HG02852 (cell line): ENCODE results near the gene B3GNT8.
"Not testable (repeated sequence)": the region's sequence is repeated elsewhere in the genome, so short reads cannot be mapped to it uniquely, and the experiment has no call there.

Experiments
- ATAC-seq: cut with Tn5 transposase; IDR thresholded peaks from one replicate; pipeline ENCODE4 v1.9.1; 2021; ENCODE audit warnings: mild to moderate bottlenecking, moderate library complexity; ENCODE audit not compliant: unreplicated experiment

The B3GNT8 gene

DNA sequence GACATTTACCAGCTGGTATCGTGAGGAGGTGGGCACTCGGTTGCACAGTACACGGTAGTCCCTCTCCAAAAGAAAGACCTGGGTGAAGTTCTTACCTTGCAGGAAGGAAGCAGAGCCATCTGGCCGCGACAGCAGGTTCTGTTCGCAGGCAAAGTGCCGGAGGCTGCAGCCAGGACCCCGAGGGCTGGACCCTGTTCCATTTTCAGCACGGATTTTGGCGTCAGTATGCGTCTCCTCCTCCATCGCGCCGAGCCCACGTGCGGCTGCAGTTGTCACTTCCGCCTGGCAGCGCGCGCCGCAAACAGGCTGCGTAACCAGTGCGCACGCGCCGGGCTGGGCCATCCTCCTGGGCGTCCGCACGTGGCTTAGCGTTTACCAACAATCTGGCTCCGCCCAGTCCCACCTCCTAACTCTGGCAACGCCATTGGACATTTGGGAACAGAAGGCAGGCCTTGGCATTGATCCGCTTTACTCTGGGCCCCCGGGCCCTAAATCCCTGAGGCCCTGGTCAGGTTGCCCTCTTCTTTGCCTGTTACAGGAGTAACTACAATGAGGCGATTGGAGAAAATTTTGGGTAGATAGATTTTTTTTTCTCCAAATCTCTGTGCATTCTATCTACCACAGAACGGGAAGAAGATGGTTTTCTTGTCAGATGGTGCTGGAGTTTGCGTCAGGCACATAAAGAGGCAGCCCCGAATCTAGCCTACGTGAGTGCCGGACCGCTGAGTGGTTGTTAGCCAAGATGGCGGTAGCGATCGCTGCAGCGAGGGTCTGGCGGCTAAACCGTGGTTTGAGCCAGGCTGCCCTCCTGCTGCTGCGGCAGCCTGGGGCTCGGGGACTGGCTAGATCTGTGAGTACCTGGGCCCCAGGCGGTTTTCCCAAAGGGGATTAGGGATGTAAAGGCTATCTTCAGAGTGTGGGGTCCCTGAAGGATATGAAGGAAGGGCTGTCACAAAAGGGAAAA is 29.8 kb downstream of the B3GNT8 start, which contains the start of the genes BCKDHA and EXOSC5:
Gene BCKDHA, plus strand, starts transcription at position 733 of the 964 bp plus-strand sequence. Its CDS starts 10 bp downstream, at position 743.
Gene EXOSC5, minus strand, starts transcription at position 274 of the 964 bp plus-strand sequence. Its CDS starts 31 bp downstream, at position 243.
- peak; percentile 88 for ATAC-seq

DNA sequence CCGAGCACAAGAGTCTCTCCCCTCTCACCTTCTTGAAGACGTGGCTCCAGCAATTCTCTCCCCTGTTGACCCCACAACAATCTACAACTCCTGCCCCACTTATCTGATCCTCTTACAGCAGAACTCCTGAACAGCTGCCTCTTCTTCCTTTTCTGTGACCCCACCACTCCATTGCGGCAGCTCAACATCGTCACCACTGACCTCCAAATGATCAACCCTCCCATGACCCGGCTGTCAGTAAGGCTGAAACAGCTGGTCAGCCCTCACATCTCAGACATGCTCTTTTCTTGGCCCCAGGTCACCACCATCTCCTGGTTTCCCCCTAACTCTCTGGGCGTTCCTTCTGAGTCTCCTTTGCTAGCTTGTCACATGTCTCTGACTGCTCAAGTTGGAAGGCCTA is 31.8 kb downstream of the B3GNT8 start:
- ATAC-seq: no peak

DNA sequence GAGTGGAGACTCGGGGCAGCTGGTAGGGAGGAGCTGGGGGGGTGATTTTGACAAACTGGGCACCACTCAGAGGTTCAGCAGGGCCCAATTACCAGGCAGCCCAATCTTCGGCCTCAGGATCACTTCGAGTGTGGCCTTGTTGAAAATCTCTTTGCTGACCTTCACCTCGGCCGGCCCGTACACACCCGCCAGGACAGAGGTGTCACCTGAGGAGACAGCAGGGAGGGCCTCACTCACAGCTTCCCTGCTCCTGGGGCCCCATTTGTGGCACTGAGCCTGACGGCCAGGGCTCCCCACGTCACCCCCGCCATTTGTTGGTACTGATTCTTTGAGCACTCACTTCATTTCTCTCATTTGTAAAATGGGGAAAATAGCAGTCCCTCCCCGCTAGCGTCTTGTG is 34.4 kb downstream of the B3GNT8 start:
- no peak for ATAC-seq

DNA sequence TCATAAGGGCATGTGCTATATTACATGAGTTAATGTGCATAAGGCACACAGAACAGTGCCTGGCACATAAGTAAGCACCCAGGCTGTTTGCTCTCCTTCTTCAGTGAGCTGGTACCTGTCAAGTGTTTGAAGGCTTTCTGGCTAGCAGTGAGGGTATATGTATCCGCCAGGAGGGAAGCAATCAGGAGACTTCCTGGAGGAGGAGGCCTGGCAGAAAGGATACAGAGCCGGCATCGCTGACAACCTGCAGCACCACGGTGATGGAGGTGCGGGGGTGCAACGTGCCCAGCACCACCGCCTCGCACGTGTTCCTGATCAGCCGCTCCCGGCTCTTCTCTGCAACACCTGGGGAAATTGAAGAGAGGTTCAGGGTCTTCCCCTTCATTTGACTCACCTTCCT is 35.6 kb downstream of the B3GNT8 start:
- no peak for ATAC-seq

DNA sequence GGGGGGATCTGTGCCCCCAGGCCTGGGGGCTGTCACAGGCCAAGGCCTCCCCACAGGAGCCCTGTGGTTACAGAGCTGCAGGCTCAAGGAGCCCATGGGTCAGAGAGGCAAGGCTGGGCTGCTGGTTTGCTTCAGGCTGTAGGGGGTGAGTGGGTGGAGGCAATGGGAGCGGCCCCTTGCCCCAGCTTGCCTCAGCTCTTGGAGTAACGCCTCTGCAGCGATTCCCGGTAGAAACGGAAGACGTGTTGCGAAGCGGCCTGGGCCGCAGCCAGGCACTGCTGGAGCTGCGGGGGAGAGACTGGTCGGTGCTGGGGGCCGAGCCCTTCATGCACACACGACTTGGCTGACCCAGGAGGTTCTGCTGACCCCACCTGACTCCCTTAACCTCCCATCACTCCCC is 40.7 kb downstream of the B3GNT8 start:
- no peak for ATAC-seq

DNA sequence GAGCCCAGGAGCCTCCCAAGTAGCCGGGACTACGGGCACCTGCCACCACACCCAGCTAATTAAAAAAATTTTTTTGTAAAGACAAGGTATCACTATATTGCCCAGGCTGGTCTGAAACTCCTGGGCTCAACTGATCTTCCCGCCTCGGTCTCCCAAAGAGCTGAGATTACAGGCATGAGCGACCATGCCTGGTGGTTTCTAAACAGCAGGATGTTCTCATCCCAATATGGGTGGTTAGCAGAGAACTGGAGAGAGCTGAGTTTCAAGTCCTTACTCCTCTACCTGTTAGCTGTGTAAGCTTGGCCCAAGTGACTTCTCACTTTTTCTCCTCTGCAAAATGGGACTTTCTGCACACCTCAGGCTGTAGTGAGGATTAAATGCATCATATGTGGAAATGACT is 42.8 kb downstream of the B3GNT8 start:
- no peak for ATAC-seq

DNA sequence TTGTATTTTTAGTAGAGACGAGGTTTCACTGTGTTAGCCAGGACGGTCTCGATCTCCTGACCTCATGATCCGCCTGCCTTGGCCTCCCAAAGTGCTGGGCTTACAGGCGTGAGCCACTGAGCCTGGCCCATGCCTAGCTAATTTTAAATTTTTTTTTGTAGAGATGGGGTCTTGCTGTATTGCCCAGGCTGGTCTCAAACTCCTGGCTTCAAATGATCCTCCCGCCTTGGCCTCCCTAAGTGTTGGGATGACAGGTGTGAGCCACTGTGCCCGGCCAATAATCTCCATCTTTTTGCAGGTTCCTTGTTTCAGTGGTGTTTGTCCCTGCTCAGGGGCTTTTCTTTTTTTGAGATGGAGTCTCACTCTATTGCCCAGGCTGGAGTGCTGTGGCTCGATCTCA is 45.6 kb downstream of the B3GNT8 start:
- not testable (repeated sequence) for ATAC-seq

DNA sequence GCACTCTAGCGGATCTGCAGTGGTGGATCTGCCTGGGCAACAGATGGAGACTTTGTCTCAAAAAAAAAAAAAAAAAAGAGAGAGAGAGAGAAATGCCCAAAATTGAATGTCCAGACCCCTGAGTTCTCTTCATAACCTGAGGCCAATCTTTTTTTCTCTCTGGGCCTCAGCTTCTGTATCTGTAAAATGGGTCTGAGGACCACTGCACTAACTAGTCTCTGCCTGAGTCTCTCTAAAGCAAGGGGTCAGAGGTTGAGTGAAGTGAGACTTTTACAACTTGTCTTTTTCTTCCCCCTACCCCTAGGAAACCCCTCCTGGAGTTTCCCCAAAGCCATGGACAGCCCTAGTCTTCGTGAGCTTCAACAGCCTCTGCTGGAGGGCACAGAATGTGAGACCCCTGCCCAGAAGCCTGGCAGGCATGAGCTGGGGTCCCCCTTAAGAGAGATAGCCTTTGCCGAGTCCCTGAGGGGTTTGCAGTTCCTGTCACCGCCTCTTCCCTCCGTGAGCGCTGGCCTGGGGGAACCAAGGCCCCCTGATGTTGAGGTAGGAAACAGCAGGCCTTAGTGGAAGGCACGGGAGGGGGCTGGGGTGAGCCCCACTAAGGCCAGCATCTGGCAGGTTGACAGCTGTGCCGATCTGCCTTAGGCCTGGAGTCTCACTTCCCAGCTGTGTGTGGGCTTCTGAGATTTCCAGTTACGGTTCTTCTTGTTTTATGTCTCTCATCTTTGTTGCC is 49.0 kb downstream of the B3GNT8 start:
- ATAC-seq: no peak

DNA sequence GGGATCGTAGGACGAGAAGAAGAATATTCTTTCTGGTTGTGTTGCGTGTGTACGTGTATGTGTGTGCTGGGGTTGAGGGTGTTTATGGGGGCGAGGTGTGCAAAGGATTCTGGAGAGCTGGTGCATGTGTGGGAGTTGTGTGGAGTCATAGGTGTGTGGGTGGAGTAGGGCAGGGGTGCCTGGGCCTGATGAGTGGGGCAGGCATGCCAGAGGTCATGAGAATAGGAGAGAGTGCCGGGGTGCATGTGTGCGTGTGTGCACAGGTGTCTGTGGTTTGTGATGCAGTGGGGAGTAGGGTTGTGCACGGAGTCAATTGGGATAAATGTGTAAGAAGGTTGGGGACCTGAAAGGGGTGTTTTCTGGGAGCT is 50.2 kb downstream of the B3GNT8 start:
- no peak for ATAC-seq

DNA sequence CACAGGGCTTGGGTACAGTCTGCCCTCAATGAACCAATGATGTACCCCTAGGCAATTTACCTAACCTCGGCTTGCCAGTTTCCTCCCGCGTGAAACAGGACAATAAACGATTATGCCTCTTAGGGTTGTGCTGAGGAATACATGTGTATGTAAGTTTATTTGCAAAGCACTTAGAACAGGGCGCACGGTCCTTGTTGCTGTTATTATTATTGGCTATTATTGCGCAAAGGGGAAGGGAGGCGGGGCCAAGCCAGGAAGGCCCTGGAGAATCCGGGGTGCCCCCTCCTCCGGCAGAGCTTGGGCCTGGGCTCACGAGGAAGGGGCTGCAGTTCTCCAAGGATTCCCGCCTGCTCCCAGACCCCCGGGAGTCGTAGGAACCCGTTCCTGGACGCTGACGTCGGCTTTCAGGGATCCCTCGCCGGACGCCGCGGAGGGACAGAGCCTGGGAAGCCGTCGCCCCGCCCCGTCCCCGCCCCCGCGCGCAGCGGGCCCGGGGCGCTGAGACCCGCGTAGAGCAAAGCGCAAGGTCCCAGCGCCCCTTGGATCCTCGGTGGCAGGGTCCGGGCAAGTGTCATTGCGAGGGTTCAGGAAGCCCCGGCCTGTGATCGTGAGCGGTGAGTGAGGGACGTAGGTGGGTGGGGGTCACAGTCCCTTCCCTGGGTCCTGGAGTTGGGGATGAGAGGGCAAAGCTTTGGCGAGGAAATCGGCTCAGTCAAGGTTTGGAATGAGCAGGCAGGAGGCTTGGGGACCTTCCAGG is 50.8 kb downstream of the B3GNT8 start, which contains the start of gene TMEM91:
Gene TMEM91, plus strand, starts transcription at position 293 of the 757 bp plus-strand sequence. CDS start 1,777 bp downstream, outside the sequence.
- no peak for ATAC-seq
